Skeletal muscle satellite cell (primary cell): ENCODE data around the gene CLDN16.

ENCODE experiments used
- H3K27me3 ChIP-seq: 2 replicates; pipeline ENCODE4 v1.7.0; 2013; ENCODE audit warnings: low read length; ENCODE audit not compliant: control insufficient read depth, insufficient read depth
- H3K36me3 ChIP-seq: 2 replicates; pipeline ENCODE4 v1.7.0; 2013; ENCODE audit warnings: mild to moderate bottlenecking, control low read depth, low read length; ENCODE audit not compliant: insufficient read depth
- H3K4me1 ChIP-seq: 2 replicates; pipeline ENCODE4 v1.7.0; 2013; ENCODE audit warnings: low read length; ENCODE audit not compliant: control insufficient read depth, insufficient read depth
- H3K4me2 ChIP-seq: 2 replicates; pipeline ENCODE4 v1.7.0; 2013; ENCODE audit warnings: mild to moderate bottlenecking, low read length
- H3K4me3 ChIP-seq: 2 replicates; pipeline ENCODE4 v1.7.0; 2013; ENCODE audit warnings: low read length
- H3K9ac ChIP-seq: 2 replicates; pipeline ENCODE4 v1.7.0; 2013; ENCODE audit warnings: mild to moderate bottlenecking, low read depth, low read length, moderate library complexity
- H3K9me3 ChIP-seq: replicated peaks from 2 replicates; pipeline ENCODE4 v1.7.0; 2013; ENCODE audit warnings: mild to moderate bottlenecking, control low read depth, low read length

Gene CLDN16

GRCh38 chr3:190424478-190425439 lies 36.8 kb downstream of the CLDN16 start:
- no peaks in the 10 kb centered on the region for H3K27me3 ChIP-seq
- no peaks in the 10 kb centered on the region for H3K4me1 ChIP-seq
- no peak overlapping the region for H3K4me3 ChIP-seq
- H3K36me3 ChIP-seq: no peaks in the 10 kb centered on the region
- H3K4me2 ChIP-seq: peak overlapping the region; percentile 34
- H3K9ac ChIP-seq: no peak overlapping the region
- H3K9me3 ChIP-seq: no peaks in the 10 kb centered on the region

GRCh38 chr3:190425833-190426232 lies 37.9 kb downstream of the CLDN16 start:
- no peaks in the 10 kb centered on the region for H3K4me1 ChIP-seq
- H3K27me3 ChIP-seq: no peaks in the 10 kb centered on the region
- no peaks in the 10 kb centered on the region for H3K9me3 ChIP-seq
- no peak overlapping the region for H3K9ac ChIP-seq
- no peak overlapping the region for H3K4me2 ChIP-seq
- no peak overlapping the region for H3K4me3 ChIP-seq
- H3K36me3 ChIP-seq: no peaks in the 10 kb centered on the region

- no peaks in the 10 kb centered on the region for H3K36me3 ChIP-seq
- H3K4me3 ChIP-seq: no peak overlapping the region
- H3K9me3 ChIP-seq: no peaks in the 10 kb centered on the region
- H3K4me2 ChIP-seq: no peak overlapping the region
- H3K9ac ChIP-seq: no peak overlapping the region
- no peaks in the 10 kb centered on the region for H3K27me3 ChIP-seq
- H3K4me1 ChIP-seq: no peaks in the 10 kb centered on the region
Observed at GRCh38 chr3:190426806-190427507, 39.0 kb downstream of the CLDN16 start.

- Histone ChIP-seq H3K27me3 (no peaks in the 10 kb centered on the region), H3K4me1 (peaks cover 5% of the 10 kb centered on the region), H3K9me3 (no peaks in the 10 kb centered on the region), H3K9ac (no peak overlapping the region), H3K36me3 (no peaks in the 10 kb centered on the region), H3K4me3 (no peak overlapping the region), H3K4me2 (no peak overlapping the region)
Observed at GRCh38 chr3:190429681-190430080, 41.7 kb downstream of the CLDN16 start.

- Histone ChIP-seq H3K4me1 (peaks cover 5% of the 10 kb centered on the region), H3K36me3 (no peaks in the 10 kb centered on the region), H3K4me3 (no peak overlapping the region), H3K9me3 (no peaks in the 10 kb centered on the region), H3K27me3 (no peaks in the 10 kb centered on the region), H3K4me2 (no peak overlapping the region), H3K9ac (no peak overlapping the region)
Observed at GRCh38 chr3:190430906-190431305, 42.9 kb downstream of the CLDN16 start.

- H3K9me3 ChIP-seq: no peaks in the 10 kb centered on the region
Observed at GRCh38 chr3:190432216-190432615, 44.3 kb downstream of the CLDN16 start.

GRCh38 chr3:190433626-190434025 lies 45.7 kb downstream of the CLDN16 start:
- no peaks in the 10 kb centered on the region for H3K27me3 ChIP-seq
- H3K4me3 ChIP-seq: no peak overlapping the region
- no peak overlapping the region for H3K4me2 ChIP-seq
- H3K4me1 ChIP-seq: peaks cover 5% of the 10 kb centered on the region
- no peaks in the 10 kb centered on the region for H3K9me3 ChIP-seq
- no peak overlapping the region for H3K9ac ChIP-seq
- no peaks in the 10 kb centered on the region for H3K36me3 ChIP-seq

More at GRCh38 chr3:190432216-190432615, 44.3 kb downstream of the CLDN16 start:
- H3K4me2 ChIP-seq: no peak overlapping the region
- H3K4me1 ChIP-seq: peaks cover 5% of the 10 kb centered on the region
- H3K9ac ChIP-seq: no peak overlapping the region
- no peaks in the 10 kb centered on the region for H3K27me3 ChIP-seq
- H3K36me3 ChIP-seq: no peaks in the 10 kb centered on the region
- H3K4me3 ChIP-seq: no peak overlapping the region

GRCh38 chr3:190435618-190436017 lies 47.7 kb downstream of the CLDN16 start:
- no peak overlapping the region for H3K4me3 ChIP-seq
- no peaks in the 10 kb centered on the region for H3K36me3 ChIP-seq
- H3K4me2 ChIP-seq: no peak overlapping the region
- no peaks in the 10 kb centered on the region for H3K27me3 ChIP-seq
- H3K4me1 ChIP-seq: peaks cover 5% of the 10 kb centered on the region
- H3K9me3 ChIP-seq: no peaks in the 10 kb centered on the region
- H3K9ac ChIP-seq: no peak overlapping the region

- Histone ChIP-seq H3K27me3 (no peaks in the 10 kb centered on the region), H3K9me3 (no peaks in the 10 kb centered on the region), H3K9ac (no peak overlapping the region), H3K4me3 (no peak overlapping the region), H3K4me1 (peaks cover 5% of the 10 kb centered on the region), H3K4me2 (no peak overlapping the region), H3K36me3 (no peaks in the 10 kb centered on the region)
Observed at GRCh38 chr3:190436331-190436730, 48.4 kb downstream of the CLDN16 start.

- Histone ChIP-seq H3K4me2 (no peak overlapping the region), H3K27me3 (no peaks in the 10 kb centered on the region), H3K4me1 (no peaks in the 10 kb centered on the region), H3K9me3 (no peaks in the 10 kb centered on the region), H3K9ac (no peak overlapping the region), H3K36me3 (no peaks in the 10 kb centered on the region), H3K4me3 (no peak overlapping the region)
Observed at GRCh38 chr3:190442240-190442639, 54.3 kb downstream of the CLDN16 start.

- no peaks in the 10 kb centered on the region for H3K27me3 ChIP-seq
- H3K4me2 ChIP-seq: no peak overlapping the region
- no peak overlapping the region for H3K9ac ChIP-seq
- H3K4me1 ChIP-seq: no peaks in the 10 kb centered on the region
- no peak overlapping the region for H3K4me3 ChIP-seq
- no peaks in the 10 kb centered on the region for H3K36me3 ChIP-seq
- no peaks in the 10 kb centered on the region for H3K9me3 ChIP-seq
Observed at GRCh38 chr3:190443257-190443656, 55.3 kb downstream of the CLDN16 start.
